Suprapubic skin (tissue), 4 donors: ENCODE results near the gene ADGRA1. TPM values are rescaled to one million over a fixed set of nuclear protein-coding genes. Genes with fewer than 3 reads are reported as not detected.

Experiments used
- DNase-seq, 2 donors: peaks; one replicate each; pipeline ENCODE4 v3.0.0-alpha.2; 2019; ENCODE audit warnings: low spot score in 2 of 2
- H3K27ac ChIP-seq: fragments of 200-600 bp; sonication (generic); one replicate; pipeline ENCODE4 v1.5.1; 2019
- H3K27me3 ChIP-seq: fragments of 200-600 bp; sonication (generic); one replicate; pipeline ENCODE4 v1.5.1; 2019
- H3K36me3 ChIP-seq: fragments of 200-600 bp; sonication (generic); one replicate; pipeline ENCODE4 v1.5.1; 2019
- H3K4me1 ChIP-seq: fragments of 200-600 bp; sonication (generic); one replicate; pipeline ENCODE4 v1.5.1; 2019
- H3K4me3 ChIP-seq: fragments of 200-600 bp; sonication (generic); one replicate; pipeline ENCODE4 v1.5.1; 2019; ENCODE audit warnings: mild to moderate bottlenecking
- H3K9me3 ChIP-seq: fragments of 200-600 bp; sonication (generic); one replicate; pipeline ENCODE4 v1.5.1; 2019
- CTCF ChIP-seq, 2 donors: fragments of 200-600 bp in 1 of 2; fragments of 450-650 bp in 1 of 2; sonication (generic) in 1 of 2; IDR thresholded peaks; one replicate each; pipeline ENCODE4 v1.5.1; 2016 to 2019; ENCODE audit warnings: antibody characterized with exemption in 2 of 2, mild to moderate bottlenecking in 1 of 2, moderate library complexity in 1 of 2
- EP300 ChIP-seq: sonication (generic); formaldehyde crosslinking; IDR thresholded peaks from one replicate; pipeline ENCODE4 v1.6.1; 2017; ENCODE audit warnings: antibody characterized with exemption
- POLR2A ChIP-seq, 2 donors: fragments of 450-650 bp; IDR thresholded peaks; one replicate each; pipeline ENCODE4 v1.6.1; 2017; ENCODE audit warnings: antibody characterized with exemption in 2 of 2, mild to moderate bottlenecking in 2 of 2, moderate library complexity in 2 of 2
- POLR2AphosphoS5 ChIP-seq, 3 donors: sonication (generic); formaldehyde crosslinking; IDR thresholded peaks; one replicate each; pipeline ENCODE4 v1.6.1; 2017; ENCODE audit warnings: antibody characterized with exemption in 3 of 3
- WGBS: methylation state at CpG from one replicate; pipeline ENCODE4 v1.1.5; 2018; 5-methylcytosine and 5-hydroxymethylcytosine counted together
- total RNA-seq, 4 donors: library from RNA; depleted of rRNA; stranded (reverse); fragments of >200 nt; gene quantifications; one replicate each; pipeline ENCODE4 v1.1.0, GENCODE V29; 2016

The ADGRA1 gene
- total RNA-seq, 4 donors from 2014 or later = not detected

- H3K36me3 ChIP-seq = no peaks in the 10 kb centered on the region
- 84% methylated on average over 5 of the region's 12 CpGs for WGBS
- H3K27me3 ChIP-seq = peaks cover 37% of the 10 kb centered on the region
- no peak overlapping the region for H3K27ac ChIP-seq
- H3K4me3 ChIP-seq = no peak overlapping the region
- TF ChIP-seq POLR2A (IDR thresholded peaks at IDR 0.05) = no peak
- TF ChIP-seq CTCF (IDR thresholded peaks at IDR 0.05) = no peak
- no peak for TF ChIP-seq POLR2AphosphoS5 (IDR thresholded peaks at IDR 0.05)
- no peak for TF ChIP-seq EP300
- no peaks in the 10 kb centered on the region for H3K4me1 ChIP-seq
- no peak for DNase-seq
- no peaks in the 10 kb centered on the region for H3K9me3 ChIP-seq
These were observed 26.1 kb downstream of the ADGRA1 start for GRCh38 chr10:133113847-133114246.

GRCh38 chr10:133114251-133114650, 26.5 kb downstream of the ADGRA1 start:
- Histone ChIP-seq H3K36me3 (no peaks in the 10 kb centered on the region), H3K9me3 (no peaks in the 10 kb centered on the region), H3K4me1 (no peaks in the 10 kb centered on the region), H3K4me3 (no peak overlapping the region), H3K27me3 (peaks cover 33% of the 10 kb centered on the region), H3K27ac (no peak overlapping the region)
- no peak for DNase-seq
- WGBS = 83% methylated on average over 11 of the region's 18 CpGs
- TF ChIP-seq POLR2AphosphoS5 (IDR thresholded peaks at IDR 0.05) (no peak), EP300 (no peak), POLR2A (IDR thresholded peaks at IDR 0.05) (no peak), CTCF (IDR thresholded peaks at IDR 0.05) (no peak)

GRCh38 chr10:133114726-133115452, 27.2 kb downstream of the ADGRA1 start:
- H3K36me3 ChIP-seq = no peaks in the 10 kb centered on the region
- TF ChIP-seq POLR2A (IDR thresholded peaks at IDR 0.05) (no peak), CTCF (IDR thresholded peaks at IDR 0.05) (no peak), POLR2AphosphoS5 (IDR thresholded peaks at IDR 0.05) (no peak), EP300 (no peak)
- 90% methylated on average over 14 of the region's 33 CpGs for WGBS
- peaks cover 4% of the 10 kb centered on the region for H3K9me3 ChIP-seq
- no peak overlapping the region for H3K27ac ChIP-seq
- H3K27me3 ChIP-seq = peaks cover 27% of the 10 kb centered on the region
- no peak overlapping the region for H3K4me3 ChIP-seq
- no peaks in the 10 kb centered on the region for H3K4me1 ChIP-seq
- DNase-seq = no peak

GRCh38 chr10:133115453-133115842, 27.7 kb downstream of the ADGRA1 start:
- H3K4me3 ChIP-seq = no peak overlapping the region
- TF ChIP-seq EP300 (no peak), CTCF (IDR thresholded peaks at IDR 0.05) (no peak), POLR2A (IDR thresholded peaks at IDR 0.05) (no peak), POLR2AphosphoS5 (IDR thresholded peaks at IDR 0.05) (no peak)
- H3K4me1 ChIP-seq = no peaks in the 10 kb centered on the region
- no peak for DNase-seq
- H3K36me3 ChIP-seq = no peaks in the 10 kb centered on the region
- H3K27ac ChIP-seq = no peak overlapping the region
- H3K9me3 ChIP-seq = peaks cover 5% of the 10 kb centered on the region
- 77% methylated on average over 12 of the region's 13 CpGs for WGBS
- H3K27me3 ChIP-seq = peaks cover 23% of the 10 kb centered on the region

- WGBS = 50% methylated on average over 17 of the region's 17 CpGs
- H3K9me3 ChIP-seq = peaks cover 5% of the 10 kb centered on the region
- H3K27ac ChIP-seq = no peak overlapping the region
- H3K36me3 ChIP-seq = no peaks in the 10 kb centered on the region
- TF ChIP-seq CTCF (IDR thresholded peaks at IDR 0.05) (no peak), POLR2A (IDR thresholded peaks at IDR 0.05) (no peak), POLR2AphosphoS5 (IDR thresholded peaks at IDR 0.05) (no peak), EP300 (no peak)
- H3K4me3 ChIP-seq = no peak overlapping the region
- DNase-seq = no peak
- peaks cover 23% of the 10 kb centered on the region for H3K27me3 ChIP-seq
- no peaks in the 10 kb centered on the region for H3K4me1 ChIP-seq
These were observed 28.3 kb downstream of the ADGRA1 start for GRCh38 chr10:133115976-133116375.
